ENCODE data around the gene AREG.
"Not testable (repeated sequence)": the region's sequence is repeated elsewhere in the genome, so short reads cannot be mapped to it uniquely, and the experiment has no call there.

The AREG gene, protein sequence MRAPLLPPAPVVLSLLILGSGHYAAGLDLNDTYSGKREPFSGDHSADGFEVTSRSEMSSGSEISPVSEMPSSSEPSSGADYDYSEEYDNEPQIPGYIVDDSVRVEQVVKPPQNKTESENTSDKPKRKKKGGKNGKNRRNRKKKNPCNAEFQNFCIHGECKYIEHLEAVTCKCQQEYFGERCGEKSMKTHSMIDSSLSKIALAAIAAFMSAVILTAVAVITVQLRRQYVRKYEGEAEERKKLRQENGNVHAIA

GRCh38 chr4:74444891-74445642 is at the start of gene AREG:
Gene AREG (plus strand): TSS chr4:74445136. CDS start chr4:74445346, 210 bp downstream.
- DNase-seq = peak; percentile 93

- DNase-seq = no peak
These were observed 49.3 kb upstream of the AREG start for GRCh38 chr4:74395633-74396032.

GRCh38 chr4:74397748-74398426 is 47.0 kb upstream of the AREG start:
- DNase-seq = peak; percentile 31

DNA sequence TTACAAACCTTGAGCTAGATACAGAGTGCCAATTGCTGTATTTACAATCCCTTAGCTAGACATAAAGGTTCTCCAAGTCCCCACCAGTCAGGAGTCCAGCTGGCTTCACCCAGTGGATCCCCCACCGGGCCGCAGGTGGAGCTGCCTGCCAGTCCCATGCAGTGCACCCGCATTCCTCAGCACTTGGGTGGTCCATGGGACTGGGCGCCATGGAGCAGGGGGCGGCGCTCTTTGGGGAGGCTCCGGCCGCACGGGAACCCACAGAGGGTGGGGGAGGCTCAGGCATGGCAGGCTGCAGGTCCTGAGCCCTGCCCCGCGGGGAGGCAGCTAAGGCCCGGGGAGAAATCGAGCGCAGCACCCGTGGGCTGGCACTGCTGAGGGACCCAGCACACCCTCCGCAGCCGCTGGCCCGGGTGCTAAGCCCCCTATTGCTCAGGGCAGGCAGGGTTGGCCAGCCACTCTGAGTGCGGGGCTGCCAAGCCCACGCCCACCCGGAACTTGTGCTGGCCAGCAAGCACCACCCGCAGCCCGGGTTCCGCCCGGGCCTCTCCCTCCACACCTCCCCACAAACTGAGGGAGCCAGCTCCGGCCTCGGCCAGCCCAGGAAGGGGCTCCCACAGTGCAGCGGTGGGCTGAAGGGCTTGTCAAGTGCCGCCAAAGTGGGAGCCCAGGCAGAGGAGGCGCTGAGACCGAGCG is 45.9 kb upstream of the AREG start:
- not testable (repeated sequence) for DNase-seq

GRCh38 chr4:74400395-74400794 is 44.5 kb upstream of the AREG start:
- DNase-seq = no peak

- DNase-seq = no peak
These were observed 42.1 kb upstream of the AREG start for GRCh38 chr4:74402692-74403456.

GRCh38 chr4:74407891-74408290 is 37.0 kb upstream of the AREG start:
- no peak for DNase-seq

DNA sequence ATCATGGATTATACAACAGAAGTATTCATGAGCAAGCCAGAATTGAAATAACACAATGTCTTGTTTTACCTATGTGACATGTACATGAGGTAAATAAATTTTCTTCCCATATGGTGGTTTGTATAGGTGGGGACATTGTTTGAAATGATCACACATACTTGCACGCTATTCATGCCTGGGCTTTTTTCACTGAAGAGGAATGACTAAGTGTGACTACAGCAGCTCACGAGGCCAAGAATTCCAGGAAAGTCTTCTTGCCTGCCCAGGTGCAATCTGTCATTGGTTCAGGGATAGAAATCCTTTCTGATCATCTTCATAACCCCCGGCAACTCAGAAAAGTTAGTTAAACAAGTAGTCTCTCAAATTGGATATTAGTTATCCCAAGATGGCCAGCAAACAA is 36.3 kb upstream of the AREG start:
- no peak for DNase-seq

DNA sequence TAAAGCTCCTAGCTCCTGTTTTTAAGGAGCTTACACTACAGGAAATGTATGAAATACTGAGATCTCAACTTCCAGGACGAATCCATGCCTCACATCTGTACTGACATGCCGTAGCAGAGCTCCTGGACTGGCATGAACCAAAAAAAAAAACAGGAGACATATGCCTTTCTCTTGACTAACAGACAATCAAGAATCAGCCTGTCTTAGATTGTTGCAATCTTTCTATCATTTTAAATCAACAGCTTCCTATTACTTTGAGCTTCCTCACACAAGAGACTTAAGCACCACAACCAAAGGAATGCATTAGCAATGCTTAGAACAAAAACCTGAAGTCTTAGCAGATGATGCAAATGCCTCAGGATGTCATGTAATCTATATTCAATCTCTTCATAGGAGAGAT is 34.7 kb upstream of the AREG start:
- DNase-seq = no peak

- DNase-seq = no peak
These were observed 32.7 kb upstream of the AREG start for GRCh38 chr4:74412225-74412624.

- no peak for DNase-seq
These were observed 31.7 kb upstream of the AREG start for GRCh38 chr4:74413265-74413664.

GRCh38 chr4:74414149-74414809 is 30.7 kb upstream of the AREG start:
- DNase-seq = no peak

GRCh38 chr4:74415602-74416300 is 29.2 kb upstream of the AREG start:
- no peak for DNase-seq

- no peak for DNase-seq
These were observed 26.8 kb upstream of the AREG start for GRCh38 chr4:74418063-74418670.

GRCh38 chr4:74420863-74421262 is 24.1 kb upstream of the AREG start:
- no peak for DNase-seq

DNA sequence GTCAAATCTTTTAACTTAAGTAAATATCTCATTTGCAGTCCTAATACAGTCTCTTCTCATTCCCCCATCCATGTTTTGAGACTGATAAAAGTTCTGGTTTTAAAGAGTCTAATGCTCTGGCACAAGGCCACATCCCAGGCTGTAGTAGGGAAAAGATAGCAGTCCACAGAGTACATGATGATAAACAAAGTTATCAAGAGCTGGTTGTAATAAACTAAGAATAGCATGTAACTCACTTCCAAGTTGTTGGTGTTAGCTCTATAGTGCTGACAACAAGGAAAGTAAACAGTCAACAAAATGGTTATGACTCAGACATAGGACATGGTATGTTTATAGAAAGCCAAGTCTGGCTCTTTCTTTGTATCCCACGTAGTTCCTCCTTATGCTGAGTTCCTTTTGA is 21.8 kb upstream of the AREG start:
- no peak for DNase-seq

DNA sequence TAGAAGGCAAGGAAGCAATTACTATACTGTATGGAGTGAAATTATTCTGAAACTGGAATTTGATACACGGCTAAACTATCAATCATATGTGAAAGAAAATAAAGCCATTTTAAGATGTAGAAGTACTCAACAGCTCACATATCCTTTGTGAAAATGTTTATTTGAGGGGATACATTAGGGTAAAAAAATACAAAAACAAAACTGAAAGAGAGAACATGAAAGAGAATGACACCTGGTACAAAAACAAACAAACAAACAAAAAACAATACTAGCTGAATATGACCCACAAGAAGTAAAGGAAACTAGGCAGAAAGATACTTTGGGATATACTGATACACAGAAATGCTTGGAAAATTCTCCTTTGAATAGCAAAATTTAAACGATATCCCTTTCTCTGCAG is 20.8 kb upstream of the AREG start:
- no peak for DNase-seq

GRCh38 chr4:74426101-74426500 is 18.8 kb upstream of the AREG start:
- DNase-seq = no peak

- DNase-seq = no peak
These were observed 16.7 kb upstream of the AREG start for GRCh38 chr4:74428276-74428675.

DNA sequence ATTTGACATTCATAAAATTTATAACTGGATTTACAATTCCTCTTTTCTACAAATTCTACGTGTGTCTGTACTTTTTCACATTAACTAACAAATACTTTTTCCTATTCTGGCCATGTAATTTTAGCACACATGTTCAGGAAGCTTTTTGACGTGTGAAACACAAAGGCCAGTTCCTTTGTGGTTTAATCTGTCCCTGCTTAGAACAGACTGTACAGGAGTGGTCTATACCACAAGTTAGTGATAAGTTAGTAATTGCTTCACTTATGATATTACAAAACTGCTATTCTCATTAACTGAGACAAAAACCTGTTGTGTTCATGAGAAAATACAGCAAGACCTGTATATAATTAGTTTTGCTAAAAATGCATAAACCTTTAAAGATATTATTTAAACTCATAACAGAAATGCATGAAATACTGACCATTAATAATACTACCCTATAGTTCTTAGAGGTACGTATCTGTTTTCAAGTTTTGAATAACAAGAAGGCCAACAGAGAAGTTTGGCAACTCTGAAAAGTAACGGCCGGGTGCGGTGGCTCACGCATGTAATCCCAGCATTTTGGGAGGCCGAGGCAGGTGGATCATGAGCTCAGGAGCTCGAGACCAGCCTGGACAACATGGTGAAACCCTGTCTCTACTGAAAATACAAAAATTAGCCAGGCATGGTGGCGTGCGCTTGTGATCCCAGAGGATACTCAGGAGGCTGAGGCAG is 13.7 kb upstream of the AREG start:
- DNase-seq = no peak

All from CD4-positive, alpha-beta T cell treated with Interleukin-21 for 1 hour (primary cell).